ENCODE results near the gene TMEM91. TPM values are rescaled to one million over a fixed set of nuclear protein-coding genes. Genes with fewer than 3 reads are reported as not detected.

The TMEM91 gene
- total RNA-seq, 4 donors from 2014 or later, result 5.0 to 14.9 (median 9.0) TPM

DNA sequence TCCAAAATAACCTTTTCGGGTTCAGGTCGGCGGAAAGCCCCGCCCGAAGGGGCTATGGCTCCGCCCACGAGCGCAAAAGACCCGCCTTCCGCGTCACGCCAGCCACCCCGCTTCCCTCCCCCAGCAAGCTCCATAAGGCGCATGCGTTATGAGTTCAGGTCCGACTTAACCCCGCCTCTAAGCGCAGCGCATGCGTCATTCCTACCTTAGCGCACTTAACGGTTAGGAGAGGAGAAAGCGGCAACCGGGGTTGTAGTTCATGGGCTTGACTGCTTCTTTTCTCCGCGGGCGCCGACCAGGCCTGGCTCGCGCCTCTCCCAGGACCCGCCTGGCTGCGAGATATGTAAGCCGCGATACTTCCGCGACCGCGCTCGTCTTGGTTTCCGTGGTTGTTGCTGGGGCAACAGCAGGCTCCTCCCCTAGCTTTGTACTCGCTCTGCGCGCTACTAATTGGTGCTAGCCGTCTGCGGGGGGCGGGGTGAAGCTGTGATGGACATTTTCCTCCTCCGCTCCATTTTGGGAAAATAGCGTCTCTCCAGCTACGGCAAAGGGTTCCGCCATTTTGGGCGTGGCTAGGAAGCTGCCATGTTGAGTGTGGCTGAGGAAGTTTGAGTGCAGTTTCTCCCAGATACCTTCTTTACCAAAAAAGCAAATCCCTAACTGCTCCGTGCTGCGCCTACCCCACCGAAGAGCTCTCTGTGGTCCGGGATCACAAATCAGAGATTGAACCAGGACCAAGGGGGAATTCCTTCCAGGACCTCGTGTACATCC lies 12.4 kb upstream of the TMEM91 start, which contains the start of gene B9D2:
B9D2 (minus strand) TSS at position 397 of the 771 bp plus-strand sequence. CDS start 630 bp downstream, outside the sequence.
- Histone ChIP-seq H3K36me3 (no peaks in the 10 kb centered on the region), H3K4me1 (peaks cover 18 to 32% of the 10 kb centered on the region in 2 donors), H3K9me3 (no peaks in the 10 kb centered on the region), H3K27ac (peak within 1 kb of the TSS; percentile 97 to 99 (median 99)), H3K27me3 (no peaks in the 10 kb centered on the region), H3K4me3 (replicated peaks in 1 of 3) (peak within 1 kb of the TSS; percentile 60 to 86 (median 61))
- intact Hi-C loops (cut with DNase I), result no loop called here
- TF ChIP-seq POLR2A (IDR thresholded peaks at IDR 0.05), result peak in 1 of 2 donors; percentile 79
- TF ChIP-seq CTCF (IDR thresholded peaks at IDR 0.05), result no peak
- DNase-seq, result peak; percentile 99
- WGBS, 2 donors, result 0 to 1% methylated on average over 5 to 39 of the region's 56 CpGs

- H3K9me3 ChIP-seq, result no peaks in the 10 kb centered on the region
- 76% methylated on average over 14 of the region's 14 CpGs for WGBS, 2 donors
- H3K4me1 ChIP-seq, result peaks cover 18 to 32% of the 10 kb centered on the region in 2 donors
- TF ChIP-seq CTCF (IDR thresholded peaks at IDR 0.05) (no peak), POLR2A (IDR thresholded peaks at IDR 0.05) (no peak)
- H3K27me3 ChIP-seq, result no peaks in the 10 kb centered on the region
- no peaks in the 10 kb centered on the region for H3K36me3 ChIP-seq
- no peak for DNase-seq
- peak overlapping the region; percentile 60 to 76 (median 61) for H3K4me3 ChIP-seq (replicated peaks in 1 of 3)
- peak overlapping the region; percentile 97 to 99 (median 99) for H3K27ac ChIP-seq
- intact Hi-C loops (cut with DNase I), result no loop called here
These were observed 11.6 kb upstream of the TMEM91 start for GRCh38 chr19:41364524-41365391.

- WGBS, 2 donors, result 92 to 100% methylated on average over 1 of the region's 1 CpG
- DNase-seq, result no peak
- H3K27me3 ChIP-seq, result no peaks in the 10 kb centered on the region
- H3K4me1 ChIP-seq, result peaks cover 18 to 32% of the 10 kb centered on the region in 2 donors
- intact Hi-C loops (cut with DNase I), result no loop called here
- no peak overlapping the region for H3K27ac ChIP-seq
- no peak overlapping the region for H3K4me3 ChIP-seq (replicated peaks in 1 of 3)
- no peaks in the 10 kb centered on the region for H3K36me3 ChIP-seq
- H3K9me3 ChIP-seq, result no peaks in the 10 kb centered on the region
- TF ChIP-seq CTCF (IDR thresholded peaks at IDR 0.05) (no peak), POLR2A (IDR thresholded peaks at IDR 0.05) (no peak)
These were observed 10.2 kb upstream of the TMEM91 start for GRCh38 chr19:41366089-41366488.

GRCh38 chr19:41367848-41368301 lies 8.5 kb upstream of the TMEM91 start:
- Histone ChIP-seq H3K4me3 (replicated peaks in 1 of 3) (no peak overlapping the region), H3K27ac (no peak overlapping the region), H3K27me3 (no peaks in the 10 kb centered on the region), H3K9me3 (no peaks in the 10 kb centered on the region), H3K4me1 (peaks cover 18 to 30% of the 10 kb centered on the region in 2 donors), H3K36me3 (no peaks in the 10 kb centered on the region)
- TF ChIP-seq CTCF (IDR thresholded peaks at IDR 0.05) (no peak), POLR2A (IDR thresholded peaks at IDR 0.05) (no peak)
- no peak for DNase-seq
- intact Hi-C loops (cut with DNase I), result no loop called here
- 74 to 88% methylated on average over 5 to 6 of the region's 6 CpGs for WGBS, 2 donors
